ENCODE data around the gene SYNJ2.

Gene SYNJ2

GRCh38 chr6:158081657-158081935 is 99.9 kb downstream of the SYNJ2 start:
- no peak for DNase-seq (ENCODE audit: low spot score)

- DNase-seq (ENCODE audit: low spot score): no peak
Measured at GRCh38 chr6:158083455-158084325, 102.0 kb downstream of the SYNJ2 start.

GRCh38 chr6:158085261-158086053 is 103.8 kb downstream of the SYNJ2 start:
- no peak for DNase-seq (ENCODE audit: low spot score)

GRCh38 chr6:158086054-158086503 is 104.4 kb downstream of the SYNJ2 start:
- DNase-seq (ENCODE audit: low spot score): no peak

GRCh38 chr6:158086504-158087223 is 105.0 kb downstream of the SYNJ2 start:
- no peak for DNase-seq (ENCODE audit: low spot score)

GRCh38 chr6:158087224-158087867 is 105.7 kb downstream of the SYNJ2 start:
- no peak for DNase-seq (ENCODE audit: low spot score)

GRCh38 chr6:158092806-158093205 is 111.1 kb downstream of the SYNJ2 start:
- no peak for DNase-seq (ENCODE audit: low spot score)

- DNase-seq (ENCODE audit: low spot score): no peak
Measured at GRCh38 chr6:158095031-158095430, 113.4 kb downstream of the SYNJ2 start.

GRCh38 chr6:158095671-158096070 is 114.0 kb downstream of the SYNJ2 start:
- no peak for DNase-seq (ENCODE audit: low spot score)

- DNase-seq (ENCODE audit: low spot score): no peak
Measured at GRCh38 chr6:158103228-158103627, 121.6 kb downstream of the SYNJ2 start.

- no peak for DNase-seq (ENCODE audit: low spot score)
Measured at GRCh38 chr6:158104696-158105095, 123.0 kb downstream of the SYNJ2 start.

GRCh38 chr6:158109748-158110147 is 128.1 kb downstream of the SYNJ2 start:
- DNase-seq (ENCODE audit: low spot score): no peak

- DNase-seq (ENCODE audit: low spot score): no peak
Measured at GRCh38 chr6:158110986-158111385, 129.3 kb downstream of the SYNJ2 start.

GRCh38 chr6:158111987-158112386 is 130.3 kb downstream of the SYNJ2 start:
- DNase-seq (ENCODE audit: low spot score): no peak

GRCh38 chr6:158113802-158114201 is 132.1 kb downstream of the SYNJ2 start:
- no peak for DNase-seq (ENCODE audit: low spot score)

GRCh38 chr6:158115102-158115501 is 133.4 kb downstream of the SYNJ2 start:
- no peak for DNase-seq (ENCODE audit: low spot score)

- DNase-seq (ENCODE audit: low spot score): no peak
Measured at GRCh38 chr6:158115508-158115907, 133.8 kb downstream of the SYNJ2 start.

- no peak for DNase-seq (ENCODE audit: low spot score)
Measured at GRCh38 chr6:158118886-158119285, 137.2 kb downstream of the SYNJ2 start.

GRCh38 chr6:158121335-158121734 is 139.7 kb downstream of the SYNJ2 start:
- no peak for DNase-seq (ENCODE audit: low spot score)

- DNase-seq (ENCODE audit: low spot score): no peak
Measured at GRCh38 chr6:158122048-158122447, 140.4 kb downstream of the SYNJ2 start.

GRCh38 chr6:158124288-158124687 is 142.6 kb downstream of the SYNJ2 start:
- no peak for DNase-seq (ENCODE audit: low spot score)

GRCh38 chr6:158125271-158125670 is 143.6 kb downstream of the SYNJ2 start:
- no peak for DNase-seq (ENCODE audit: low spot score)

Measured in CD4-positive, alpha-beta T cell treated with Interleukin-2 at 100 ng/mL for 4 hours (primary cell).